A172 (cell line): ENCODE measurements around the gene SLCO4A1. TPM values are rescaled to one million over a fixed set of nuclear protein-coding genes. Genes with fewer than 3 reads are reported as not detected.

Experiments used
- DNase-seq: peaks from one replicate; pipeline ENCODE4 v3.0.0-alpha.2; 2015; ENCODE audit warnings: low spot score
- total RNA-seq: library from RNA; depleted of rRNA; stranded (reverse); fragments of >200 nt; shearing (Covaris generic); gene quantifications from 2 replicates; pipeline ENCODE4 v1.2.3, GENCODE V29; 2014

Gene SLCO4A1
- total RNA-seq, 1 experiment from 2014 or later = 34.8 TPM

GRCh38 chr20:62652041-62652893, 10.0 kb downstream of the SLCO4A1 start:
- peak; percentile 94 for DNase-seq

GRCh38 chr20:62652894-62653305, 10.6 kb downstream of the SLCO4A1 start:
- DNase-seq = no peak

GRCh38 chr20:62653373-62653772, 11.1 kb downstream of the SLCO4A1 start:
- no peak for DNase-seq

- DNase-seq = no peak
Measured at GRCh38 chr20:62653951-62654685, 11.8 kb downstream of the SLCO4A1 start.

- no peak for DNase-seq
Measured at GRCh38 chr20:62655282-62656196, 13.2 kb downstream of the SLCO4A1 start.

GRCh38 chr20:62656197-62656918, 14.1 kb downstream of the SLCO4A1 start:
- DNase-seq = no peak

- no peak for DNase-seq
Measured at GRCh38 chr20:62656919-62657588, 14.8 kb downstream of the SLCO4A1 start.

- DNase-seq = no peak
Measured at GRCh38 chr20:62657589-62657942, 15.3 kb downstream of the SLCO4A1 start.

GRCh38 chr20:62657956-62658355, 15.7 kb downstream of the SLCO4A1 start:
- DNase-seq = no peak

GRCh38 chr20:62658593-62659178, 16.4 kb downstream of the SLCO4A1 start:
- no peak for DNase-seq

GRCh38 chr20:62659488-62660239, 17.4 kb downstream of the SLCO4A1 start:
- no peak for DNase-seq

- no peak for DNase-seq
Measured at GRCh38 chr20:62660240-62660615, 17.9 kb downstream of the SLCO4A1 start.

GRCh38 chr20:62660768-62661167, 18.5 kb downstream of the SLCO4A1 start:
- DNase-seq = no peak

GRCh38 chr20:62661647-62662046, 19.3 kb downstream of the SLCO4A1 start:
- no peak for DNase-seq

GRCh38 chr20:62662422-62662821, 20.1 kb downstream of the SLCO4A1 start:
- peak; percentile 90 for DNase-seq

- no peak for DNase-seq
Measured at GRCh38 chr20:62663145-62664018, 21.1 kb downstream of the SLCO4A1 start.

GRCh38 chr20:62664019-62664971, 22.0 kb downstream of the SLCO4A1 start:
- DNase-seq = no peak
